NCI-H446 treated with DMSO at 0.1 percent for 48 hours (cell line): ENCODE results near the gene SLC15A2.

Experiments used
- DNase-seq: peaks from one replicate; lab custom pipeline; 2025; lab: John Stamatoyannopoulos, UW

Gene SLC15A2

DNA sequence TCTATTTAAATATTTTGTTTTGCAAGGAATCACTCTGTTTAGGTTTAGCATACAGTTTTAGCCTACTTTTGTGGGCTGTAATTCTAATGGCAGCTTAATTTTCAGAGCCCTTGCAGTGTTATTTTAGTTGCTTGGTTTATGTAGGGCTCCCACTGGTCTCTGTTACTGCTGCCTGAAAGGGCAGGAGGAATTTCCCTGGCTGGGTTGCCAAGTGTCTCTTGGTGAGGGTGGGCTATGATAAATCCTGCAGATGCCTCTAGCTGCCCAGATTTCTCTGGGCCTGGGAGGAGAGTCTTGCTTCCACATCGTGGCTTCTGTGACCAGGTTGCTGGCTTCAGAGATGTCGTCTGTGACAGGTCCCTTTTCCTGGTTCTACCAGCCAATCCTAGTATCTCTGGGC, 91.6 kb downstream of the SLC15A2 start:
- no peak for DNase-seq

DNA sequence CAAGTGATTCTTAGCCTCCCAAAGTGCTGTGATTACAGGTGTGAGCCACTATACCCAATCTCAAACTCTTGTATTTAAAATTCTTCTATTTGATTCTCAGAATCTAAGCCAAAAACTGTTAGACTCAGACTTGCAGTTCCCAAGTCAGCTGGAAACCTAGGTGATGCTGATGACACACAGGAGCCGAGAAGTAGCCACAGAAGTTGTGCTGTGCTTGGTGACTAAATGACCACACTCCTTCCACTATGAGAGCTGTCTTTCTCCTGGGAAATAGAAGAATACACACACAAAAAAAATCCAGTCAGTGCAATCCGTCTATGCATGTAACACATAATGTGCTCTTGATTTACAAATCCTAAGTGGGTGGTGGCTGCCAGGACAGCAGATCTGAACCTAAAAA, 93.9 kb downstream of the SLC15A2 start:
- no peak for DNase-seq

DNA sequence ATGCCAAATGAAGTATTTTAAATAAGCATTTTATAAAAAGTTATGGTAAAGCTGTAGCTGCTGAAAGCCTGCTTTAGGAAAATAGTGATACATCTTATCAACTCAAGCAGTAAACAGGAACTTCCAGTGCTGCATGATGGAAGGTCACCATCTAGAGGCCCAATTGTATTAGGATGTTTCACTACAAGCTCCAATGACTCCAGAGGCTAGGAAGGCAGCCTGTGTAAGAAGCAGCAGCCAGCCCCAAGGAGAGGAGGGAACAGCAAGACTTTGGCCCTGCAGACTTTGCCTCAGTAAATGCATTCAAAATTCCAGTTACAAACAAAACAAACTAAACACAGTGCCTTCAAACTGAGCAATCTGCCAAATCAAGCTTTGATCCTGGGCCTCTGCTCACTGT, 95.7 kb downstream of the SLC15A2 start:
- DNase-seq: no peak

DNA sequence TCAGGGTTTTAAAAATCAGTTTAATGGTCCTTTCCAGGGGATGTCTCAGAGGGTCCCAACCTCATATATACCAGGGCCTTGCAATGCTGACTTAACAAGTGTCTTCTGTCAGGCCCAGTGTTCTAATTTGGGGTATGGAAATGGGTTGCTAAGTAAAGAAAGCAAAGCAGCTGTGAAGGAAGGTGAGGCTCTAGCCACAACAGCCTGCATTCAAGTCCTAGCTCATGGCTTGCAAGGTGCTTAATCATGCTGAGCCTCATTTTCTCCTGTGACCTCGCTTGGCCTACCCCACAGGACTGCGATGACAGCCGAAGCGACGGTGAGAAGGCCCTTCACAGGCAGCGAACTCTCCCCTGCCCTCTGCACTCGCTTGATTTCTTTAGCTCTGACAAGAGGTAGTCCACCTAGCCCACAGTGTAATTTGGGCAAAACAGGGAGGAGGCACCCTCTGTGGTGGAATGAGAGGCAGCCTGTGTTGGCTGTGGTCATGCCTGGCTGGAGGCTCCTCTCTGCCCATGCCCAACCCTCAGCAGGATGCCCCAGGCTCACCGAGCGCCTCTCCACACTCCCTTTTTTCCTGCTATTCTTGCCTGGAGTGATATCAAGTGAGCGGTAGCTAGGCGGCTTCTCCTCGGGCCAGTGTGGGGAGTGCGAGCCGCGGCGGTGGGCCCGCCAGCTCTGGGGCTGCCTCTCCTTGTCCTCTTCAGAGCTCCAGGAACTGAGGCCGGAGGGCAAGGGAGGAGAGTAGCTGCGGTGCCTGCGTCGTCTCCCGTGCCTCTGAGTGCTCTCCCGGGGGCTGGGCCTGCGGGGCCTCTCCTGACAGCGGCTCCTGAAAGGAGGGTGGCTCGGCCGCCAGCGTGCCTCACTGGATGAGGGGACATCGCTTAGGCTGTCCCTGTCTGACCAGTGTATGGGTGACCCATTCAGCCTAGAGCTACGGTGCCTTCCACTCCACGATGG, 98.7 kb downstream of the SLC15A2 start:
- no peak for DNase-seq
